PC-3 (cell line): ENCODE measurements around the gene GRIA2. TPM values are rescaled to one million over a fixed set of nuclear protein-coding genes. Genes with fewer than 3 reads are reported as not detected.

Source experiments
- ATAC-seq: fragments of 200-7000 bp; cut with Tn5 transposase; 2 replicates; pipeline ENCODE4 v1.9.1; 2020; ENCODE audit warnings: mild to moderate bottlenecking, moderate library complexity
- BruUV-seq: library from RNA; stranded (reverse); fragments of 400-500 nt; replicated peaks from 2 replicates; lab custom pipeline; 2021; lab: Mats Ljungman, UMichigan
- CTCF ChIA-PET: fragments of 300-600 bp; sonication (Branson Sonifier 250); formaldehyde crosslinking; loops from one replicate; lab custom pipeline; 2022; ENCODE audit warnings: antibody characterized with exemption; lab: Charles Lee
- POLR2A ChIA-PET: fragments of 300-600 bp; sonication (Branson Sonifier 250); formaldehyde crosslinking; loops from one replicate; lab custom pipeline; 2022; ENCODE audit warnings: antibody characterized with exemption; ENCODE audit not compliant: unreplicated experiment; lab: Charles Lee
- DNase-seq: peaks from one replicate; pipeline ENCODE4 v3.0.0-alpha.2; 2015
- H2AFZ ChIP-seq: fragments of 300-600 bp; sonication (generic); 2 replicates; pipeline ENCODE4 v1.6.0; 2016; ENCODE audit warnings: antibody characterized with exemption, low read length
- H3F3A ChIP-seq: fragments of 300-600 bp; sonication (generic); one replicate; pipeline ENCODE4 v1.6.0; 2017; ENCODE audit warnings: antibody characterized with exemption, low read length, control low read depth, mild to moderate bottlenecking; ENCODE audit not compliant: unreplicated experiment
- H3K27ac ChIP-seq: fragments of 300-600 bp; sonication (generic); 2 replicates; pipeline ENCODE4 v1.5.1; 2016; ENCODE audit warnings: mild to moderate bottlenecking, low read length
- H3K27me3 ChIP-seq: fragments of 300-600 bp; sonication (generic); 2 replicates; pipeline ENCODE4 v1.6.1; 2016; ENCODE audit warnings: low read length, mixed read lengths
- H3K36me3 ChIP-seq: fragments of 300-600 bp; sonication (generic); 2 replicates; pipeline ENCODE4 v1.6.1; 2016; ENCODE audit warnings: low read depth, mixed run types, low read length, mixed read lengths
- H3K4me1 ChIP-seq: fragments of 300-600 bp; sonication (generic); 2 replicates; pipeline ENCODE4 v1.5.1; 2016; ENCODE audit warnings: low read length; ENCODE audit not compliant: insufficient read depth
- H3K4me2 ChIP-seq: fragments of 300-600 bp; sonication (generic); 2 replicates; pipeline ENCODE4 v1.6.0; 2016; ENCODE audit warnings: low read length
- H3K4me3 ChIP-seq: fragments of 300-600 bp; sonication (generic); 2 replicates; pipeline ENCODE4 v1.5.1; 2016; ENCODE audit warnings: mild to moderate bottlenecking, low read length, mixed read lengths
- H3K79me2 ChIP-seq: fragments of 300-600 bp; sonication (generic); 2 replicates; pipeline ENCODE4 v1.6.1; 2017; ENCODE audit warnings: low read length, mixed read lengths
- H3K9ac ChIP-seq: fragments of 300-600 bp; sonication (generic); 2 replicates; pipeline ENCODE4 v1.6.0; 2016; ENCODE audit warnings: mild to moderate bottlenecking, low read length
- H3K9me2 ChIP-seq: fragments of 300-600 bp; sonication (generic); replicated peaks from 2 replicates; pipeline ENCODE4 v1.6.1; 2016; ENCODE audit warnings: mixed run types, low read length, mixed read lengths
- H3K9me3 ChIP-seq: fragments of 300-600 bp; sonication (generic); 2 replicates; pipeline ENCODE4 v1.6.1; 2016; ENCODE audit warnings: low read length, mixed read lengths
- H4K20me1 ChIP-seq: fragments of 300-600 bp; sonication (generic); 2 replicates; pipeline ENCODE4 v1.6.1; 2016; ENCODE audit warnings: low read length, mixed read lengths
- CTCF ChIP-seq: fragments of 300-600 bp; sonication (generic); conservative IDR thresholded peaks from 2 replicates; pipeline ENCODE4 v1.5.1; 2017; ENCODE audit warnings: antibody characterized with exemption, low read depth, mild to moderate bottlenecking, low read length
- EZH2 ChIP-seq: fragments of 300-600 bp; sonication (generic); IDR thresholded peaks from one replicate; pipeline ENCODE4 v1.6.1; 2017; ENCODE audit warnings: antibody characterized with exemption, mild to moderate bottlenecking, low read length; ENCODE audit not compliant: unreplicated experiment
- EZH2phosphoT487 ChIP-seq: fragments of 300-600 bp; sonication (generic); IDR thresholded peaks from 2 replicates; pipeline ENCODE4 v1.6.1; 2018; ENCODE audit warnings: mild to moderate bottlenecking, antibody characterized with exemption, low read length, borderline replicate concordance
- intact Hi-C: fragments of 100-400 bp; cut with micrococcal nuclease; formaldehyde crosslinking; loops from 2 replicates; pipeline ENCODE4 v1.9.0; 2023
- total RNA-seq: library from RNA; depleted of rRNA; stranded (reverse); fragments of >200 nt; gene quantifications from 2 replicates; pipeline ENCODE4 v1.2.3, GENCODE V29; 2014

GRIA2 gene
- total RNA-seq, 1 experiment from 2014 or later: not detected

DNA sequence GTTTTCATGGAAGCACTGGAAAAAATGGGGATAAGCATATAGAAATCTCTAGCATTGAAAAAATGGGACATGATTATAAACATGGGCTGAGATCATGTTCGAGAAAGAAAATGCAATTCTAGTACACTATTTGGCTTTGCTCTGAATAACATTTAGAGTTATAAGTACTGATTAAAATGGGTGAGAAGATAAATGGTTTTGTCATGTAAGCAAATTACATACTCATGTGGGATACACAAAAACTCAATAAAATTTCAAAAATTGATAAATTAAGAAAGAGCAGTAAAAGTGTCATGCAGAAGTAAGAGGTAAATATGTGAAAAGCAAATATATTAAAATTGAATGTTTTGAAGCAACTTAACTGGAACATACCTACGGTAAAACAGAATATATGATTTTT is 99.6 kb downstream of the GRIA2 start:
- intact Hi-C loops: no loop called here
- no TSS peak for BruUV-seq
- no peaks in the 10 kb centered on the region for H3K27me3 ChIP-seq
- no peak overlapping the region for H3K9ac ChIP-seq
- ChIA-PET POLR2A (no interaction called here), CTCF (no interaction called here)
- H3F3A ChIP-seq: no peaks in the 10 kb centered on the region
- no peaks in the 10 kb centered on the region for H3K79me2 ChIP-seq
- H3K27ac ChIP-seq: no peak overlapping the region
- H3K4me2 ChIP-seq: no peak overlapping the region
- H3K4me3 ChIP-seq: no peak overlapping the region
- DNase-seq (no peak), ATAC-seq (no peak)
- H4K20me1 ChIP-seq: no peaks in the 10 kb centered on the region
- no peaks in the 10 kb centered on the region for H3K9me3 ChIP-seq
- no peak overlapping the region for H2AFZ ChIP-seq
- no peaks in the 10 kb centered on the region for H3K9me2 ChIP-seq
- no peaks in the 10 kb centered on the region for H3K36me3 ChIP-seq
- H3K4me1 ChIP-seq: no peaks in the 10 kb centered on the region
- TF ChIP-seq EZH2phosphoT487 (no peak), EZH2 (no peak)

GRCh38 chr4:157327666-157328065 is 107.1 kb downstream of the GRIA2 start:
- Histone ChIP-seq H3K9me2 (no peaks in the 10 kb centered on the region), H3K9me3 (no peaks in the 10 kb centered on the region), H3K4me2 (no peak overlapping the region), H3K4me1 (no peaks in the 10 kb centered on the region), H4K20me1 (no peaks in the 10 kb centered on the region), H3K4me3 (no peak overlapping the region), H3K9ac (no peak overlapping the region), H3F3A (no peaks in the 10 kb centered on the region), H2AFZ (no peak overlapping the region), H3K36me3 (no peaks in the 10 kb centered on the region), H3K27ac (no peak overlapping the region), H3K79me2 (no peaks in the 10 kb centered on the region), H3K27me3 (no peaks in the 10 kb centered on the region)
- ATAC-seq (no peak), DNase-seq (no peak)
- ChIA-PET CTCF (no interaction called here), POLR2A (no interaction called here)
- no peak for TF ChIP-seq CTCF
- no peak for TF ChIP-seq EZH2
- no peak for TF ChIP-seq EZH2phosphoT487
- intact Hi-C loops: no loop called here
- no TSS peak for BruUV-seq

GRCh38 chr4:157357887-157358286 is 137.4 kb downstream of the GRIA2 start:
- H3K9me2 ChIP-seq: no peaks in the 10 kb centered on the region
- no peaks in the 10 kb centered on the region for H3K79me2 ChIP-seq
- H3K9me3 ChIP-seq: no peaks in the 10 kb centered on the region
- BruUV-seq: no TSS peak
- H3K4me3 ChIP-seq: no peak overlapping the region
- no peak overlapping the region for H2AFZ ChIP-seq
- intact Hi-C loops: no loop called here
- DNase-seq: no peak
- CTCF ChIA-PET: no interaction called here
- no peaks in the 10 kb centered on the region for H3F3A ChIP-seq
- H3K4me1 ChIP-seq: no peaks in the 10 kb centered on the region
- no peak for TF ChIP-seq CTCF
- no peak overlapping the region for H3K9ac ChIP-seq
- H3K36me3 ChIP-seq: no peaks in the 10 kb centered on the region
- no peaks in the 10 kb centered on the region for H3K27me3 ChIP-seq
- no peak overlapping the region for H3K27ac ChIP-seq
- no peak for ATAC-seq
- no peak overlapping the region for H3K4me2 ChIP-seq
- POLR2A ChIA-PET: no interaction called here
- no peaks in the 10 kb centered on the region for H4K20me1 ChIP-seq
